GM19452 (cell line): ENCODE data around the gene CCM2L.

Source experiments
- ATAC-seq: cut with Tn5 transposase; IDR thresholded peaks from one replicate; pipeline ENCODE4 v1.9.1; 2021; ENCODE audit not compliant: unreplicated experiment

Gene CCM2L

DNA sequence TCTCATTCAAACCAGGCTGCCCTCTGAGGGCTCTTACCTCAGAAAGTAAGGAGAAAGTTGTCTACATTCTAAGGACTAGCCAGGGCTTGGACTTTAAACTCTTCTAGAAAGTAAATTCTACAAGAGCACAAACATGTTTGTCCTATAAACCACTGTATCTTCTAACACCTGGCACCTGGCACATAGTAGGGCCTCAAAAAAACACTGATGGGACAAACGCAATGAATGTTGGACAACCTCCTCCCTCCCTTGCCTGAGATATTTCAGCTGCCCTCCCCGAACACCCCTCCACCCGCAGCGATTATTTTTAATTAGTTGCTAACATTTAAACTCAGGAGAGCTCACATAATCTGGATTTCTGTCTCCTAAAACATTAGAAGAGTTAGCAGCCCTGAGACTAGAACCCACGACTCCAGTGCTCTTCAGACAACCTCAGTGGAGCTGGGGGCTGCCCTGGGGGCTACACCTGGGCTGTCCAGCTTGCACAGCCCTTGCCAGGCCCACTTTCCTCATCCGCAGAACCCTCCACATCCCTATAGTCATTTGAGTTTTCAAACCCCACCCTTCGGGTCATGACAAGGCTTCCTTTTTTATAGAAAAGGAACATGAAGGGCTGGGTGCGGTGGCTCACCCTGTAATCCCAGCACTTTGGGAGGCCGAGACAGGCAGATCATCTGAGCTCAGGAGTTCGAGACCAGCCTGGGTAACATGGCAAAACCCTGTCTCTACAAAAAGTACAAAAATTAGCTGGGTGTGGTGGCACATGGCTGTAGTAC is 46.7 kb downstream of the CCM2L start:
- no peak for ATAC-seq

DNA sequence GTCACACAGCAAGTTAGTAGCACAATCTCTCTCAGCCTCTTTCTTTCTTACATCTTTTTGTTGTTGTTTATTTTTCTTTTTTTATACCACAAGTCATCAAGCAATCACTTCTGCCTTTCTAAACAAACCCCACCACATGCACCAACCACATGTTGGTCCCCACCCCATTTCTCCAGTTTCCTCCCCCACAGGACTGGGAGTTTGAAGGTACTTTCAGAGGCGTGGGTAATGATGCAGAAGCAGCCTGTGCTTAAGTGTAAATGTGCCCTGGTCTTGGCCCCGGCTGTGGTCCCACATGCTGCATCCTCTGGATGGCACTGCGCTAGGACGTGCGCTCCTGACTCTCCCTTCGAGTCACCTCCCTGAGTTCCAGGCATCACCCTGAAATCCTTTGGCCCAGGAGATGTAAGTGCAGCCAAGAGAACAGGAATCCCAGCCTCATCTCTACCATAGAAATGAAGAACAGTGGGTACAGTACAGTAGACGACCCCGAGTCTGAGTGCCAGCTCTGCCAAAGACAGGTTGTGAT is 47.5 kb downstream of the CCM2L start:
- no peak for ATAC-seq

DNA sequence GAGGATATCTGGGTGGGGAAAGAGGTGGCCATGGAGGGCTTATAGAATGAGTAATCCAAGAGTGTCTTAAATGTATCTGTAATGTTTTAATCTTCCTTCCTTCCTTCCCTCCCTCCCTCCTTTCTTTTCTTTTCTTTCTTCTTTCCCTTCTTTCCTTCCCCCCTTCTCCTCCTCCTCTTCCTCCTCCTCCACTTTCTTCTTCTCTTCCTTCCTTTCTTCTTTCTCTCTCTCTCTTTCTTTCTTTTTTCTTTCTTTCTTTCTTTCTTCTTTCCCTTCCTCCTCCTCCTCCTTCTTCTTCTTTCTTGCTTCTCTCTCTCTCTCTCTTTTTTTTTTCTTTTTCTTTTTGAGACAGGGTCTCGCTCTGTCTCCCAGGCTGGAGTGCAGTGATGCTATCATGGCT is 49.0 kb downstream of the CCM2L start:
- no peak for ATAC-seq

DNA sequence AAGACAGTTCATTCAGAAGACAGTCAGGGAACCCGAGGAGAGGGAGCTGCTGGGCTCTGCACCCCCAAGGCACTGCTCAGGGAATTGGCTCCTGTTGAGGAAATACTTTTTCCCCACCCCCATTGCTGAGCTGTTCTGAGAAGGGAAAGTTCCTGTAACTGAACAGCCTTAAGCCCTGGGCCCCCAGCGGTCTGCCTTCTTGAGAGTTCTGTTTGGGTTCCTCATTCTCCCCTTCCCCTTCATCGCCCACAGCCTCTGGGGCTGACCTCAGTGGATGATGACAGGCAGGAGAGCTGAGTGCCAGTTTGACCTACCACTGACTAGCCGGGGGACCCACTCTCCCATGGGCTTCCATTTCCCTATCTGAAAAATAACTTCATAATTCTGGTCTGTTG is 52.5 kb downstream of the CCM2L start:
- no peak for ATAC-seq

DNA sequence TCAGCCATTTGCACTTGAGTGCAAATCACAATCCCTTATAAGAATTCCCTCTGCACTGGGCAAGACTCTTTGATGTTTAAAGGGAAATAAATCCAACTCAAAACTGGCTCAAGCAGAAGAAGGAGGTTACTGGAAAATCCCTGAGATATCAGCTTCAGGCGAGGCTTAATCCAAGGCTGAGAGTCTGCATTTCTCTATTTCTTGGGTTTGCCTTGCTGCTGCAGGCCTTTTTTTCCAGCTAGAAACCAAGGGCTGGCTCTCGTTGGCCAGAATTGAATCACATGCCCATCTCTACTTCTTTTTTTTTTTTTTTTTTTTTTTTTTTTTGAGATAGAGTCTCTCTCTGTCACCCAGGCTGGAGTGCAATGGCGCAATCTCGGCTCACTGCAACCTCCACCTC is 53.5 kb downstream of the CCM2L start:
- no peak for ATAC-seq

DNA sequence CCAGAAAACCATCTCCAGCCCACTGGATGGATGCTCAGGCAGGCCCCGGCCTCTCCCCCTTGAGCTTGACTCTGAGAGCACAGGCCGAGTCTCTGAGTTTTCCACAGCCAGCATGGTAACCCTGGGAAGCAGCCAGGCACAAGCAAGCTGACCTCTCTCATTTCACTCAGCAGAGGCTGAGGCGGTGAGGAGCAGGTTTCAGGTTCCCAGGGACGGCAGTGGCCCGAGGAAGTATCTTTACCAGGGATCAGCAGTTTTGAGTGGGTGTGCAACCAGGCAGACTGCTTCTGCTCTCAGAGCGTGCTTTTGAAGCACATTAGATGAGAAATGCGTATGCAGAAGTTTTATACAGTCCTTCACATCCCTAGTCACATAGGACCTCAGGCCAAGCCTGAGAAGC is 54.4 kb downstream of the CCM2L start:
- ATAC-seq = no peak

DNA sequence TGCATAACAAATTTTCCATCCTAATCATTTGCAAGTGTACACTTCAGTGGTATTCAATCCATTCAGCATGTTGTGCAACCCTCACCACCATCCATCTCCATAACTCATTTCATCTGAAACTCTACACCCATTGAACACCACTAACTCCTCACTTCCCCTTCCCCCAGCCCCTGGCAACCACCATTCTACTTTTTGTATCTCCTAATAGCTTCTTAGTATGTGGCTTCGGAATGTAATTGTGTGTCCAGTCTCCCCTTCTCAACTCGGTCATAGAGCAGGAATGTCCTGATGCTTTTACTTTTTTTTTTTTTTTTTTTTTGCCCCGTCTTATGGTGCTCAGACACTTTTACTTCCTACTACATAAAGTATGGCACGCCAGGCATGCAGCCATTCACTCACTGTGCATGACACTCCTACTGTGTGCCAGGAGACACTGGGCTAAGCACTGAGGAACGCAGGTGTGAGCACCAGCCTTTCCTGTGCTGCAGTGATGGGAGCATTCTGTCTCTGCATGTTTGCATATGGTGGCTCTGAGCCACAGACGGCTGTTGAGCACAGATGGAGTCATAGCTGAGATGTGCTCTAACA is 57.1 kb downstream of the CCM2L start:
- ATAC-seq = no peak

DNA sequence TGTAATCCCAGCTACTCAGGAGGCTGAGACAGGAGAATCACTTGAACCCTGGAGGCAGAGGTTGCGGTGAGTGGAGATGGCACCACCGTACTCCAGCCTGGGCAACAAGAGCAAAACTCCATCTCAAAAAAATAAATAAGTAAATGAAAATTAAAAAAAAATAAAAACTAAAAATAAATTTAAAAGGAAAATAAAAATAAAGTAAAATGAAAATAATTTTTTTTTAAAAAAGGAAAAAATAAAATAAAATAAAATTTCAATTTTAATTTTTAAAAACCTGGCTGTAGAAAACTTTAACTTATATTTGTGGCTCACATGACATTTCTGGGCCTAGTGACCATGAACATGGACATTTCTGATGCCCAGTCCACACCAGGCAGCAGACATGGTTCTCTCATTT is 57.9 kb downstream of the CCM2L start:
- no peak for ATAC-seq

DNA sequence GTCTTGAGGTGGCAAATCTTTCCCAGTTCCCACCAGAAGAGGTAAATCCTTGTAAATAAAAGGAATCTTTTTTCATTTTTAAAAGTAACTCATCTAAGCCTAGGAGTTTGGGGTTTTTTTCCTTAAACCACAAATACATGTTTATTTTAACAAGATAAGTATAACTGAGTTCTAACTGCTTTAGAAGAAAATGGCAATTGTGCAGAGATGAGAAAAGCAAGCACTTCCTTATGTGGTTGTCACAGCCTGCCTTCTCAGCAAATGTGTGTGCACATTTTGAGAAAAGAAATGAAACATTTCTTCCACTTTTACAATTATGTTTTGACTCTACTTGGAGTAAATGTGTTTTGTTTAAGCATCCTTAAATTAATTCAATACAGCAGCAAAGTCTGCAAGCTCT is 59.5 kb downstream of the CCM2L start:
- ATAC-seq = no peak

DNA sequence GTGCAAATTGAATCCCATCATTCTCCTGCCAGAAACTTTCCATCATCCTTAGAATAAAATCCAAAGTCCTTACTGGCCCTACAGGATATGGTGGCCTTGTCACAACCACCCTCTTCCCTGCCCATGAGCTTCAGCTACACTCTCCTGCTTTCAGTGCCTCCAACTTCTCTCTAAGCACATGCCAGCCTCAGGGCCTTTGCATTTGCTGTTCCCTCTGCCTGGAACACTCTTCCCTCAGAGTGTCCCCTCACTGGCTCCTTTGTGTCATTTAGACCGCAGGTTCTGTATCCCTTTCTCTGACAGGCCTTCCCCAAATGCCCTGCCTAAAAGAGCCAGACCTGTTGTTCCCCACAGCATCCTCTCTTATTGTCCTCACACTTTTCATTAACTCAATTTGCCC is 60.0 kb downstream of the CCM2L start:
- no peak for ATAC-seq

DNA sequence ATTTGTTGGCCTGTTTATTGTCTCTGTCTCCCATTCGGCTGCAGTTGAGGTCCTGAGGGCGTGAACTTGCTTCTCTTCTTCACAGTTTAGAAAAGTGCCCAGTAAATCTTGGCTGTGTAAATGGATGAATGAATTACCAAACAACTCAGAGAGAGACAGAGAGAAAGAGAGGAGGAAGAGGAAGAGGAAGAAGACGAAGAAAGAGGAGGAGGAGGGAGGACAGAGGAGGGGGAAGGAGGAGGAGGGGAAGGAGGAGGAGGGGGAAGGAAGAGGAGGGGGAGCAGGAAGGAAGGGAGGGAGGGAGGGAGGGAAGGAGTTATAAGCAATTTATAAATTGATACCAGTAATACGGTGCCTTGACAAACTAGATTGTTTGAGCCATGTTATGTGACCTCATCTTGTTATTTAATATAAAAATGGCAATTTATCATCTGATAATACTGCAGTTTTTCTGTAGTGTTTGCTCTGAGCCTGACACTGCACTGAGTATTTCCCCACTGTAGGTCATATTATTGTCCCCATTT is 60.5 kb downstream of the CCM2L start:
- ATAC-seq = no peak

DNA sequence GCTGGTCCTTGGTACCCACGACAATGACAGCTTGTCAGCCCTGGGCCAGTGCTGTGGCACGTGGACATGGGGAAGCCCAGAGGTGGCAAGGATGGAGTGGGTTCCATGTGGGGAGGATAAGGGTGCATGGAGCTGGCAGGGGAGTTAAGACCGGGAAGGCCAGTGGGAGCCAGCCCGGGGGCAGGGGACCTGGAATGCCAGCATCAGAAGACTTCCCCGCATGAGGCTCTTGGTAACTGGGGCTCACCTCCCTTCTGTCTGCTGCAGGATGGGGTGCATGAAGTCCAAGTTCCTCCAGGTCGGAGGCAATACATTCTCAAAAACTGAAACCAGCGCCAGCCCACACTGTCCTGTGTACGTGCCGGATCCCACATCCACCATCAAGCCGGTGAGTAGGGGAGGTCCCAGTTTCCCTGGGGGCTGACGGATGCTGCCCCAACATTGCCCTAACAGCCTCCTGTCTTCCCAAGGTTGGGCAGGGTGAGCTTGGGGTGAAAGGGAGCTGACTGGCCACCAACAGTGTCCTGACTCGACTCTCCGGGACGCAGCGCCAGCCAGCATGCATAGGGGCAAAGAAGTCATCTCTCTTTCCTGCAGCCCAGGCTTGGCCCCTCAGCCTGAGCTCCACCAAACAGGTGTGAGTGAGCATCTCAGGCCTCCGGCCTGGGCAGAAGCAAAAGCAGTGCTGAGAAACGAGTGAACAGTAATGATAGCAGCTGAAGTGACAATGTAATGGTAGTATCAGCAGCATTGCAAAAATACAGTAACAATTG is 61.3 kb downstream of the CCM2L start:
- no peak for ATAC-seq

DNA sequence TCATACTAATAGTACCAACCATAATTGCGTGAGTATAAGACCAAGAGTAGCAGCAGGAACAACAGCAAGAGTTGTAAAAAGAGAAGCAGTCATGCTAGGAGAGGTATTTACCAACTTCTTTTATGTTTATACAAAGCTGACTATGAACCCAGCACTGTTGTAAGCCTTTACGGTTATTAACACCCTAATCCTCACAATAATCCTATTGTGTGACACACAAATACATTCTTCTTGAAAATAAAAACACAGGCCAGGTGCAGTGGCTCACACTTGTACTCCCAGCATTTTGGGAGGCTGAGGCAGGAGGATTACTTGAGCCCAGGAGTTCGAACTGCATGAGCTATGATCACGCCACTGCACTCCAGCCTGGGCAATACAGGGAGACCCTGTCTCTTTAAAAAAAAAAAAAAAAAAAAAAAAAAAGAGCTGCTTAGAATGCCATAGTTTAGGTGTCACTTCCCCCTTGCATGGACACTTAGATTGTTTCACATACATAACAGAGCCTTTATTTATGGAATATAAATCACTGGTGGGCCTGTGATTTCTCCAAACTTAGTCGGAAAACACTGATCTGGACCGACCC is 62.0 kb downstream of the CCM2L start:
- ATAC-seq = no peak

DNA sequence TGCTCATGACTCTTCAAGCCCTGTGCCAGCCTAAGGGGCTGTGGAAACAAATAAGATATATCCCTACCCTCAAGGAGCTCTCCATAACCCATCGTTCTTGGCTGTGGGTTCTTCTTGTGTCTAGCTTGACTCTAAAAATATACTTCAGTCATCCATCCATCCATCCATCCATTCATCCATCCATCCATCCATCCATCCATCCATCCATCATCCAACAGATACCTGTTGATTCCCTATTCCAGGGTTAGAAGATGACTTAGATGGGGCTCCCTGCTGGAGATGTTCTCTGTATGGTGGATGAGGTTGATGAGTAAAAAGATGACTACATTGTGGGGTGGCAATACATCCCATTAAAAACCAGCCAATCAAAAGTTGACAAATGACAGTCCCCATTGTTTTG is 65.3 kb downstream of the CCM2L start:
- ATAC-seq = no peak

DNA sequence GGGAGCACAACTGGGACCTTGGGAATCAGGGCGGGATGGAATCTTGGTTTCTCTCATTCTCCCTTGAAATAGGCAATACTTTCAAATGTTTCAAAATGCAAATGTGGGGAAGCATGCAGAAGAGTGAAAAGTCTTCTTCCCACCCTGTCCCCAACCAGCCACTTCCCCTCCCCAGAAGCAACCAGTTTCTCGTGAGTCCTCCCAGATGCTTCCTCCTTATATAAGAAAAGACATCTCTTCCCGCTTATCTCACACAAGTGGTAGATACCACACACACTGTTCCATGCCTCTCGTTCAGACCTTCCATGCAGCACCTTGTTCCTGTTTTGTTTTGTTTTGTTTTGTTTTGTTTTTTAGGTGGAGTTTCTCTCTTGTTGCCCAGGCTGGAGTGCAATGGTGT is 67.0 kb downstream of the CCM2L start:
- no peak for ATAC-seq

DNA sequence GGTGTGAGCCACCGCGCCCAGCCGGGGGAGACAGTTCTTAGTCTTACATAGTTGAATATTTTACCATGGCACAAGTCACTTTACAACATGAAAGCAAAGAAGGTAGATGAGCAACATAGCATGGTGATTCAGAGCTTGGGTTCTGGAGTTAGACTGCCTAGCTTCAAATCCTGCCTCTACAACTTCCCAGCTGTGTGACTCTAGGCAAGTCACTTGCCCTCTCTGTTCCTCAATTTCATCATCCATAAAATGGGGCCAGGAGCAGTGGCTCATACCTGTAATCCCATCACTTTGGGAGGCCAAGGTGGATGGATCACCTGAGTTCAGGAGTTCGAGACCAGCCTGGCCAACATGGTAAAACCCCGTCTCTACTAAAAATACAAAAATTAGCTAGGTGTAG is 68.1 kb downstream of the CCM2L start:
- ATAC-seq = no peak

DNA sequence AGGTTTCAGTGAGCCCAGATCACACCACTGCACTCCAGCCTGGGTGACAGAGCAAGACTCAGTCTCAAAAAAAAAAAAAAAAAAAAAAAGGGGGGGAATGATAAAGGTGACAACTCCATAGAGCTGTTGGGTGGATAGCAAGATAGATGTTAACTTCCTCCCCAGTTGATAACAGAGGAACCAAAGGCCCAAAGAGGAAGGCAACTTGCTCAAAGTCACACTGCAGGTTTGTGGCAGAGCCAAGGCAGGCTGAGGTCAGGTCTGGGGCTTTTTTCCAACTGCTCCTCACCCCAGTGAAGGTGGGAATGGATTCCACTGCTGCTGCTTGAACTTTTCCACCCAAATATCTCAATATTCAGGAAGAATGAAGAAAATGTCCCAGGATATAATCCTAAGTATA is 68.6 kb downstream of the CCM2L start:
- no peak for ATAC-seq

DNA sequence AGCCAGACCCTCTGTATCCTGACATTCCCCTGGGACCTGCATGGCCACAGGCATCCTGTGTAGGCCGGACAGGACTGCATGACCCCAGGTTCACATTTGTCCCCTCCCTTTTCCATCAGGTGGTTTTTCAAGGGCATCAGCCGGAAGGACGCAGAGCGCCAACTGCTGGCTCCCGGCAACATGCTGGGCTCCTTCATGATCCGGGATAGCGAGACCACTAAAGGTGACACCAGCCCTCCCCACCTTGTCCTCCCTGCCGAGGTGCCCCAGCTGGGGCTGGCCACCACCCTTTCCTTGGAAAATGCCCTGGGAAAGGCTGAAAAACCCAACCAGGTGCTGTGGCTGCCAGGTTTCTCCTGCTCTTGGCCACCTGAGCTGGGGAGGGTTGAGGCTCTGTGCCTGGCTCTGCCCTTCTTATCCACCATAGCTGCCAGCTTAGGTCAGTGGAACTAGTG is 69.4 kb downstream of the CCM2L start:
- no peak for ATAC-seq

DNA sequence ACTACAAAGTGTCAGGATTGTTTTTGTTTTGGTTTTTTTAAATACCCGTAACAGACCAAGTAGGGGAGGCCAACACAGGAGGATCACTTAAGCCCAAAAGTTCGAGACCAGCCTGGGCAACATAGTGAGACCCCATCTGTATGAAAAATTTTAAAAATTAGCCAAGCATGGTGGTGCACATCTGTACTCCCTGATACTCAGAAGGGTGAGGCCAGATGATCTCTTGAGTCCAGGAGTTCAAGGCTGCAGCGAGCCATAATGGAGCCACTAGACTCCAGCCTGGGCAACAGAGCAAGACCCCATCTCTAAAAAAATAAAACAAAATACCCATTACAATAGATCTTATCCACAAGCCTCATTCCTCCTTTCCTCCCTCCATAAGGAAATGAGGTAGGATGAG is 70.5 kb downstream of the CCM2L start:
- no peak for ATAC-seq
